Fibroblast of peridontal ligament (primary cell): ENCODE results near the gene CYP4X1.
"Not testable (repeated sequence)": the region's sequence is repeated elsewhere in the genome, so short reads cannot be mapped to it uniquely, and the experiment has no call there.

ENCODE experiments used
- DNase-seq: peaks from one replicate; pipeline ENCODE4 v3.0.0-alpha.2; 2010; ENCODE audit errors: extremely low read depth

The CYP4X1 gene

DNA sequence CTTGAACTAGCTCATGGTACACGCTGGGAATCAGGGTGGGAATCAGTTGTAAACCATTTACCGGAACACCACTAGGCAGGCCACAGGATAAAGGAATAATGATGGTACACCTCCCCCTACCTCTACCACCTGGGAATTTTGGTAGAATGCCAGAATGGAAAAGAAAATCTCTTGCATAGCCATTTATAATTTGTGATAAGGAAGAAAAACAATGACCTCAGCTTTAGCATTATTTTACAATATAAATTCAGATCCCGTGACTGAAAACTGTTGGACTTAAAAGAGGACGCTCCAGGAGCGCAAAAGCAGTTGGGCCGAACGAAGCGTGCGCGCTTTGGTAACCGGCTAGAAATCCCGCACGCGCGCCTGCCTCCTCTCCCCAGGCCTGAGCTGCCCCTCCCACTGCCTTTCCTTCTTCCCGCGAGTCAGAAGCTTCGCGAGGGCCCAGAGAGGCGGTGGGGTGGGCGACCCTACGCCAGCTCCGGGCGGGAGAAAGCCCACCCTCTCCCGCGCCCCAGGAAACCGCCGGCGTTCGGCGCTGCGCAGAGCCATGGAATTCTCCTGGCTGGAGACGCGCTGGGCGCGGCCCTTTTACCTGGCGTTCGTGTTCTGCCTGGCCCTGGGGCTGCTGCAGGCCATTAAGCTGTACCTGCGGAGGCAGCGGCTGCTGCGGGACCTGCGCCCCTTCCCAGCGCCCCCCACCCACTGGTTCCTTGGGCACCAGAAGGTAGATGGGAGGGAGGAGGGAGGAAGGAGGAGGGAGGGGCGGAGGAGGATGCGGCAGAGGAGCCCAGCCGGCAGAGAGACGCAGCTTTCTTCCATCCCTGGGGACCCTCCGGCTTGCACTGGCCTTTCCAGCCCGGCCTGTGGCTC is at the start of gene CYP4X1:
CYP4X1 (plus strand) TSS at position 402 of the 873 bp plus-strand sequence; CDS start at position 551, 149 bp downstream.
- no peak for DNase-seq

- no peak for DNase-seq
Observed at GRCh38 chr1:46983166-46983829, 40.2 kb upstream of the CYP4X1 start.

DNA sequence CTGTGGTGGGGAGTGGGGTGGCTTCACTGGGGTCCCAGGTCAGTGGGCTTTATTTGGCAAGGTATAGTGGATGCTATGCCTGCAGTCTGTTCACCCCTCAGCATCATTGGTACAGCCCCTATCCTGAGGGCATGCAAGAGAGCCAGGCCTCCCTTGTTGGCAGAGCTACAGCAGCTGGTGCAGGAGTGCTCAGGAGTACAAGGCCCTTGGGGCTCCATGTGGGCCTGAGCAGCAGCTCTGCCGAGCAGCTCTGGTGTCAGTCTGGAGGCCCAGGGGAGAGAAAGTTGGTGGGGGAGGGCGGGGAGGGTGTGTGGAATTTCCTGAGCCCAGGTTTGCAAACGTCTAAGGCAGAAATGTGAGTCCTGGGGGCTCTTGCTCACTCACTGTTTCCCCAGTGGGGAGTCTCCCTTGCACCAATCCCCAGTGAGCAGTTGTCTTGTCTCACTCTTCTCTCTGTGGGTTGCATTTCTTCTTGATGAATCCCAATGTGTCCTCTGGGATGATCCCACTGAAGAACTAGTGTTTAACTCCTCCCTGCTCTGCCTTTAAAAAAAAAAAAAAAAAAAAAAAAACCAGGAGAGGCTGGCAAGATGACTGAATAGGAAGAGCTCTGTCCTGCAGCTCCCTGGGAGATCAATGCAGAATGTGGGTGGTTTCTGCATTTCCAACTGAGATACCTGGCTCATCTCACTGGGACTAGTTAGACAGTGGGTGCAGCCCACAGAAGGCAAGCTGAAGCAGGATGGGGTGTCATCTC is 39.5 kb upstream of the CYP4X1 start:
- no peak for DNase-seq

DNA sequence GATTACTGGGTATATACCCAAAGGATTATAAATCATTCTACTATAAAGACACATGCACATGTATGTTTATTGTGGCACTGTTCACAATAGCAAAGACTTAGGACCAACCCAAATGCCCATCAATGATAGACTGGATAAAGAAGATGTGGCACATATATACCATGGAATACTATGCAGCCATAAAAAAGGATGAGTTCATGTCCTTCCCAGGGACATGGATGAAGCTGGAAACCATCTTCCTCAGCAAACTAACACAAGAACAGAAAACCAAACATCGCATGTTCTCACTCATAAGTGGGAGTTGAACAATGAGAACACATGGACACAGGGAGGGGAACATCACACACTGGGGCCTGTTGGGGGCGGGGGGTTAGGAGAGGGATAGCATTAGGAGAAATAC is 32.9 kb upstream of the CYP4X1 start:
- DNase-seq: not testable (repeated sequence)

GRCh38 chr1:46991083-46991923 is 32.2 kb upstream of the CYP4X1 start:
- DNase-seq: no peak

- no peak for DNase-seq
Observed at GRCh38 chr1:46996659-46997281, 26.7 kb upstream of the CYP4X1 start.

GRCh38 chr1:47002211-47002610 is 21.3 kb upstream of the CYP4X1 start:
- no peak for DNase-seq

GRCh38 chr1:47003896-47004403 is 19.5 kb upstream of the CYP4X1 start:
- no peak for DNase-seq

DNA sequence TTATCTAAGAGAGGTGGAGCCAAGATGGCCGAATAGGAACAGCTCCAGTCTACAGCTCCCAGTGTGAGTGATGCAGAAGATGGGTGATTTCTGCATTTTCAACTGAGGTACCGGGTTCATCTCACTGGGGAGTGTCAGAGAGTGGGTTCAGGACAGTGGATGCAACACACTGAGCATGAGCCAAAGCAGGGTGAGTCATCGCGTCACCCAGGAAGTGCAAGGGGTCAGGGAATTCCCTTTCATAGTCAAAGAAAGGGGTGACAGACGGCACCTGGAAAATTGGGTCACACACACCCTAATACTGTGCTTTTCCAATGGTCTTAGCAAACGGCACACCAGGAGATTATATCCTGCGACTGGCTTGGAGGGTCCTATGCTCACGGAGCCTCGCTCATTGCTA is 17.0 kb upstream of the CYP4X1 start:
- DNase-seq: not testable (repeated sequence)

DNA sequence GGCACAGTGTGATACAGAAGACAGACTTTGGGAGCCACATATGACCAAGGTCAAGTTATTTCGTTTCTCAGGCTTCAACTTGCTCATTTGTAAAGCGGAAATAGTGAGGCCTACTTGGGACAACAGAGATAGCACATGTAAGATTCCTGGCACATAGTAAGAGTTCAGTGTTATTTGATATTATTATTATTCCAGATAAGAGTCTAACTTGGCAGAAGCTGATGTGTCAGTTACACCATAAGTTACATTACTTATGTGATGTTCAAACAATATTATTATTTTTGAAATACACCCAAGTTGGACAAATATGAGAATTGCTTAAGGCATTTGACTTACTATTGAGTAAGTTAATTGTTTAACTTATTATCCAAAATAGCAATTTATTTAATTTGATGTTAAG is 10.2 kb upstream of the CYP4X1 start:
- no peak for DNase-seq

GRCh38 chr1:47021070-47021469 is 2.4 kb upstream of the CYP4X1 start:
- DNase-seq: no peak

DNA sequence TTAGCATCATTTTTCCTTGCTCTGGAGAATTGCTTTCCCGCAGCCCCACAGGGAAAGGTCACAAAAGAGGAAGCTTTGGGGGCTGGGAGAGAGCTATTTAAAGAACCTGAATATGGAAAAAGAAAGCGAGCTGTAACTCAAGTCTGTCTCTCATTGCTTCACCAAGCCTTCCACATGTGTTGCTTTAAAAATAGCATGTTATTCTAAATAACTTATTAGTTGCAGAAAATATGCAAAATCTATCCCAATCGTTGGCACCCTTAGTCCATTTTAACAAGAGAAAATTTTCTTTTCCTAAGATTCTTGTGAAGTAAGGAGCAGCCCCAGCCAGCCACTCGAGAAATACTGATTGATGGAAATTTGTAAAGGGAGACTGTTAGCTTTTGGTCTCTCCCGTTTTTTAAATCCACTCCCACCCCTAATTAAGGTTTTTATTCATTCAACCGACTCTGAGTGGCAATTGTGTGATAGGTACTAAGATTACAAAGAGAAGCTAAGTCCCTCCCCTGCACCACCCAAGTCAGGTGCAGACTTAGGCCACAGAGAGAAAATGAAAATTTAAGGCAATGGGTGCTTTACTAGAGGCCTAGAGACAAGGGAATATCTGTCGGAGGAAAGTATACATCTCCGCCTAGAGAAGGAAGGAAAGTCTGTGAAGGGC is 802 bp downstream of the CYP4X1 start:
- no peak for DNase-seq

DNA sequence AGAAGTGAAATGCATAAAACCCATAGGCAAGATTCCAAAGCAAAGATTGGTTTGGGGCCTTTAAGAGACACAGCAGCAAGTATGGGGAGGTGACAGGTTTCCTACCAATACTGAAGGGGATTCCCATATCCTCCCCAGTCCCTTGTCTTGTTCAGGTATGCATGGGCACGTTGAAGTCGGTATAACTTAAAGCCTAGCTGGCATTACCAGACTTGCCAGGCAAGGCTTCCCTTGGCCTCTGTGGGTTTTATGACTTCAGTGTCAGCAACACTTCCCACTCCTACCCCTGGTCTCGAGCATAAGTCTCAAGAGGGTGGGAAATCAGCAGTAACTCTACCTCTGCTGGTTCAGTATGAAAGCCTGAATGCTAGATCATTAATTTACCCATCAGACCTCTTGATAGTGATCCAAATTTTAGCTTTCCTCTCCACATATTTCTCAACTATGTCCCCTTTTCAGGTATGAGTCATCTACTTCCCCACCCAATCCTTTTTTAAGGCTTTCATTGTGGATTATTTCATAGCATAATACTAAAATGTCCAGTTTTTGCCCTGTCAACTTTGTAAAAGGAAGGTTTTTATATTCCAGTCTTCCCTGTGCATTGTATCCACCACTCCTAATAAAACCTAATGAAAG is 6.8 kb downstream of the CYP4X1 start:
- DNase-seq: no peak

GRCh38 chr1:47031059-47031458 is 7.6 kb downstream of the CYP4X1 start:
- DNase-seq: no peak

- no peak for DNase-seq
Observed at GRCh38 chr1:47031585-47031984, 8.1 kb downstream of the CYP4X1 start.

GRCh38 chr1:47036764-47037163 is 13.3 kb downstream of the CYP4X1 start:
- no peak for DNase-seq

GRCh38 chr1:47059376-47059775 is 35.9 kb downstream of the CYP4X1 start:
- DNase-seq: no peak

GRCh38 chr1:47067097-47067594 is 43.7 kb downstream of the CYP4X1 start, which contains the start of gene CYP4Z1:
Gene CYP4Z1, plus strand, starts transcription at chr1:47067231. Its CDS starts 260 bp downstream, at chr1:47067491.
- DNase-seq: no peak

- not testable (repeated sequence) for DNase-seq
Observed at GRCh38 chr1:47069080-47069479, 45.6 kb downstream of the CYP4X1 start.
